Left hindlimb (tissue), 1 donor: Measurements from ENCODE around the gene NEU4.
A peak's percentile ranks its signal among the peaks of the same experiment; 100 is the strongest.

Experiments used
- DNase-seq: peaks from one replicate; pipeline ENCODE4 v3.0.0-alpha.2; 2018

The NEU4 gene

DNA sequence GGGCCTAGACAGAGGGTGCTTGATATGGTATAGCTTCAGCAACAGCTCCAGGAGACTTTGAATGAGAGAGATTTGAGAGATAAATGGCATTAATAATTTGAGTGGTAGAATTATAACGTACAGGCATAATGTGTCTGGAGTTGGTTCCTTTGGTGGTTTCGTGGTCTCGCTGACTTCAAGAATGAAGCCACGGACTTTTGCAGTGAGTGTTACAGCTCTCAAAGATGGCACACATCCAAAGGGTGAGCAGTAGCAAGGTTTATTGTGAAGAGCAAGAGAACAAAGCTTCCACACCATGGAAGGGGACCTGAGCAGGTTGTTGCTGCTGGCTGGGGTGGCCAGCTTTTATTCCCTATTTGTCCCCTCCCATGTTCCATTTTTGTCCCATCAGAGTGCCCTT lies 26.6 kb downstream of the NEU4 start:
- DNase-seq: no peak

GRCh38 chr2:241836292-241836691 lies 27.3 kb downstream of the NEU4 start:
- DNase-seq: no peak

DNA sequence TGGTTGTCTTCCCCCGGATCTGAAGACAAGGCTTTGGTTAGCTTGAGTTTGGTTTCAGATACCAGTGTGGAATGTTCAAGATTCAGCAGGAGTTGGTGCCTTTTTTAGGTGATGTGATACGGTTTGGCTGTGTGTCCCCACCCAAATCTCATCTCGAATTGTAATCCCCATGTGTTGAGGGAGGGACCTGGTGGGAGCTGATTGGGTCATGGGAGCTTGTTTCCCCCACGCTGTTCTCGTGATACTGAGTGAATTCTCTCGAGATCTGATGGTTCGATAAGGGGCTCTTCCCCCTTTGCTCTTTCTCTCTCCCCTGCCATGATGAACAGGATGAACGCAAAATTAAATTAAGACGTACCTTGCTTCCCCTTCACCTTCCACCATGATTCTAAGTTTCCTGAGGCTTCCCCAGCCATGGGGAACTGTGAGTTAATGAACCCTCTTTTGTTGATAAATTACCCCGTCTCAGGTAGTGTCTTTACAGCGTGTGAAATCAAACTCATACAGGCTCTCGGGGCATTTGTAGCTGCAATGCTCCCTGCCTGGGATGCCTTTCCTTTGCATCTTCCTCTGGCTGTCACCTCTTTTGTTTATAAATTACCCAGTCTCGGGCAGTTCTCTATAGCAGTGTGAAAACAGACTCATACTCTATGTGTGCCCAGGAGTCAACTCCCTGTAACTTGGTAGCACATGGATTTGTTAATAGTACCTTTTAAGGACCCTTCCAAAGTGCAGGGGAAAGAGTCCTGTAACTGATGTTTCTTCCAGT lies 28.4 kb downstream of the NEU4 start:
- DNase-seq: no peak

GRCh38 chr2:241841181-241842066 lies 32.4 kb downstream of the NEU4 start:
- DNase-seq: no peak

- no peak for DNase-seq
These were observed 33.0 kb downstream of the NEU4 start for GRCh38 chr2:241842067-241842415.

GRCh38 chr2:241842620-241843211 lies 33.7 kb downstream of the NEU4 start:
- DNase-seq: no peak

GRCh38 chr2:241843321-241844065 lies 34.5 kb downstream of the NEU4 start:
- DNase-seq: no peak

DNA sequence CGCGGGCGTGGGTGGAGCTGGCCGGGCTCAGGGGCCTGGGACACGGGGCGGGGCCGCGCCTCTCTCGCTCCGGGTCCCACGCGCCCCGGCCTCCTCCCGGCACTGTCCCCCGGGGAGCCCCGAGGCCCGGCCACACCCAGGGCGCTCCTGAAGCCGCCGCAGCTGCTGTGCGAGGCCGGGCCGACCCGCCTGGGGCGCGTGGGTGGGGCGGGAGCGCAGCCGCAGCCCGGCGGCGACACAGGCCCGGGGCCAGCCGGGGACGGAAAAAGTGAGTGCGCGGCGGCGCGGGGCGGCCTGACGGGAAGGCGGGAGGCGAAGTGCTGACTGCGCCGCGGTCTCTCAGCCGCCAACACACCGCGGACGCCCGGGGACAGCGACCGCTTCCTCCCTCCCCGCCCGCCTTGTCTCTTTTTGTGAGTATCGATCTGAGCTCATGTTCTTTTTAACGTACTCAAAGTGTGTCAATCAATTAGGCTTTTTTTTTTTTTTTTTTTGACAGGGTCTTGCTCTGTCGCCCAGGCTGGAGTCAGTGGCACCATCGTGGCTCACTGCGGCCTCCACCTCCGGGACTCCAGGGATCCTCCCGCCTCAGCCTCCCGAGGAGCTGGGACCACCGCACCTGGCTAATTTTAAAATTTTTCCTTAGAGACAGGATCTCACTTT lies 35.2 kb downstream of the NEU4 start:
- DNase-seq: peak; percentile 86

DNA sequence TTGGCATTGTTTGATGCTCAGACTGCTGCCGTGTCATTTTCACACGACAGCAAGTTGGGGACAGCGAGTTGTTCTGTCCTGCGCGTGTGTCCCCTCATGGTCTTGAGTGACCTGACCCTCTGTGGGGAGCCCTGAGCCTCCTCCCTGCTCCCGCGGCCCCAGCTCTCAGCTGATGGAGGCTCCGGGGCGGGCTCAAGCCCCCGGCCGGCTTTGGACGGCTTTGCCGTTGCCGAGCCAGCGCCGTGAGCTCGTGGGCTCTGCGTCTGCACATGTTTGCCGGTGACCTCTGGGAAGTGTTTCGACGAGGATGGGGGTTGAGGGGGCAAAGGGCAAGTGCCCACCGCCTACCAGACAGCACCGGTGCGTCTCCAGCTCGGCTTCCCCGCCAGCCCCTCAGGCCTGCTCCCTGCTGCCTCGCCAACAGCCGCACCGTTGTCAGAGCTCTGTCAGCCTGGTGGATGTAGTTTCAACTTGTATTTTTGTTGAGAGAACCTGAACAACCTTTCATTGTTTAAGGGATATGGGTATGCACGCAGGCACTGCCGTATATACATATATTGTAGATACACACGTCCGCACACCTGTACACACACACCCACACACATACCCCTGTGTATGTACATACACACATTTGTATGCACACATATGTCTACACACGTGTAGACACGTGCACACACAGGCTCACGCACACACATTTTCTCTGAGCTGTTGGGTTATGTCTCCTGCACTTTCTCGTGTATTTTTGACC lies 36.0 kb downstream of the NEU4 start:
- DNase-seq: no peak

GRCh38 chr2:241846406-241846805 lies 37.4 kb downstream of the NEU4 start:
- no peak for DNase-seq

DNA sequence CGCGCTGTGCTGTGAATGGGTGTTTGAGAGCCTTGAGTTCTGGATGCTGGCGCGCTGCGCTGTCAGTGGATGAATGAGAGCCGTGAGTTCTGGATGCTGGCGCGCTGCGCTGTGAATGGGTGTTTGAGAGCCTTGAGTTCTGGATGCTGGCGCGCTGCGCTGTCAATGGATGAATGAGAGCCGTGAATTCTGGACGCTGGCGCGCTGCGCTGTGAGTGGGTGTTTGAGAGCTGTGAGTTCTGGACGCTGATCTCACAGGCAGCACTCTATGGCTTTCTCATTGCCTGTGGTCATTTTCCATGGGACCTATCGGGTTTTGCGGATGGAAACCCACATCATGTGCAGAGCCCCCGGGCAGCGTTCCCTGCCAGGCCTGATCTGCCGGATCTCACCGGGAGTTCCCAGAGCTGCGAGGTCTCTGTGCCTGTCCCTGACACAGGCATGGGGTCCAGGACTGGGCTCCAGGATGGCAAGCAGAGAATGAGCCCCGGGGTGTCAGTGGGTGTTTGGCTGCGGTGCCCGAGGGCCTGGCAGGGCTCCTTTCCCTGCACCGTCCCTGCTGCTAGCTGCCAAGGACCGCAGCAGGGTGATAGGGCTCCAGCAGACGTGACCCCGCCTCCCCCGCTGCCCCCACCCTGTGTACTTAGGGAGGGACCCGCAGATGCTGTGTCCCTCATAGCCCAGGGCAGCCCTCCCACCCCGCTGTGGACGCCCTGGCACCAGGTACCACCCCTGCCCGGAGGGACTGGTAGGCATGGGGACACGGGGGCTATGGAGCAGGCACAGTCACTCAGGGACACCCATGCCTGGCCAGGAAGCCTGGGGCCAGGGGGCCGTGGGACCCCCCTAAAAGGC lies 40.0 kb downstream of the NEU4 start:
- no peak for DNase-seq

- DNase-seq: no peak
These were observed 40.9 kb downstream of the NEU4 start for GRCh38 chr2:241849616-241850543.

GRCh38 chr2:241850544-241851324 lies 41.7 kb downstream of the NEU4 start:
- no peak for DNase-seq

DNA sequence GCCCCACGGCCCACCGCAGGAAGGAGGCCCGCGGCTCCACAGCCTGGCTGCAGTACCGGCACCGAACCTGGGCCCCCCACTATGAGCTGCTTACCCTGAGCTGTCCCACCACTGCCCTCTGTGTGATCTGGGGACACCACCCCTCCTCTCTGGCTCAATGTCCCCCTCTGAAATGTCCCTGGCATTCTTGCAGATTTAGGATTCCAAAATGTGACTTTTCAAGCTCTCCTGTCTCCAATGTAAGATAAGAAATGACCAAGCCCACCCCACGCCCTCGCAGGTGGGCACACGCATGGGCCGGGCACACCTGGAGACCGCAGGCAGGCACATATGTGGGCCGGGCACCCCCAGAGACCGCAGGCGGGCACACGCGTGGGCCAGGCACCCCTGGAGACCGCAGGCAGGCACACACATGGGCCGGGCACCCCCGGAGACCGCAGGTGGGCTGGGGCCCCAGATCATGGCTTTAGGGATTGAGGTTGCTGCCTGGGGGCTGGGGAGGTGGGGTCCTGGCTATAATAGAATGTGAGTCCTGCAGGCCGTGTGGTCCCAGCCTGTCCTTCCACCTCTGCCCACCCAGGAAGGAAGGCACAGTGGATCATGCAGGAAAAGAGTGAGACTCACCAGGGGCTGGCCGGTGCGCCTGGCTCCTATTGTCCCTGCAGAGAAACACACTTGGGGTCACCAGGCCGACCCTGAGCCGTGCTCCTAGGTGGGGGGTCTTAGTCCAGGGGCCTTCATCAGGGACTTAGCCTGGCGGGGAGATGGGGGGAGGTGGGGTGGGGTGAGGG lies 42.5 kb downstream of the NEU4 start:
- DNase-seq: no peak

- DNase-seq: no peak
These were observed 43.4 kb downstream of the NEU4 start for GRCh38 chr2:241852116-241852980.

DNA sequence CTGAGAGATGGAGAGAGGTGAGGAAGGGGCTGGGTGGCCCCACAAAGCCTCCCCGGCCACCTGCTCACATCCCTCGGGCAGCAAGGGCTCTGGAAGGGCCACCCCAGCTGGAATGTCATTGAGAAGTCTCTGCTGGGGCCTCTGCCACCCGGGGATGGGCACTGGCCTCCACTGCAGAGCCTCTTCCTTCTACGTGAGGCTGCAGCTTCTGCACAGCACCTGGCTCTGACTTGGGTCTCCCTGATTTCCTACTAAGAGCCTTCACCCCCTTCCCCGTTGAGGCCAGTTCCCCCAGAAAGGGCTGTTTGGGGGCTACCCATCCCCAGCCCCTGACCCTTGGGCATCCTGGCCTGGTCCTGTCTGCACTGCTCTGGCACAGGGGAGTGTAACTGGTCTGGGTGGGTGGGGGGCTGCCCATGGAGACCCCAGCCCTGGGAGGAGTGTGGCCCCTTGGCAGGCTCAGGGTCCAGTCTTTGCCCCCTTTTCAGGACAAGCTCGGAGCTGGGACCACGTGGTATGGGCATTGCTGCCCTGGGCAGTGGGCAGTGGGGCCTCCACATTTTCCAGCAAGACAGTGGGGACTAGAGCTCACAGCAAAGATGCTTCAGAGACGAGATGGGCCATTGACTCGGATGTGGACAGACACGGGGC lies 44.1 kb downstream of the NEU4 start:
- no peak for DNase-seq
